ENCODE data around the gene BDKRB1. TPM values are rescaled to one million over a fixed set of nuclear protein-coding genes. Genes with fewer than 3 reads are reported as not detected.

The BDKRB1 gene
- not detected for total RNA-seq
- long read RNA-seq: 0 reads

- ATAC-seq (no peak), DNase-seq (no peak)
- intact Hi-C loops (cut with micrococcal nuclease): no loop called here
Measured at GRCh38 chr14:96255501-96256366, at the start of gene BDKRB1. BDKRB1 (plus strand) TSS chr14:96256210; CDS start chr14:96263683, 7,473 bp downstream.

- no peak for DNase-seq
- intact Hi-C loops (cut with micrococcal nuclease): no loop called here
- ATAC-seq: no peak
Measured at GRCh38 chr14:96206461-96206860, 49.5 kb upstream of the BDKRB1 start.

- intact Hi-C loops (cut with micrococcal nuclease): no loop called here
- ATAC-seq (no peak), DNase-seq (no peak)
Measured at GRCh38 chr14:96207686-96208085, 48.3 kb upstream of the BDKRB1 start.

- intact Hi-C loops (cut with micrococcal nuclease): no loop called here
- ATAC-seq (no peak), DNase-seq (no peak)
Measured at GRCh38 chr14:96208739-96209138, 47.3 kb upstream of the BDKRB1 start.

GRCh38 chr14:96212140-96212539, 43.9 kb upstream of the BDKRB1 start:
- intact Hi-C loops (cut with micrococcal nuclease): no loop called here
- DNase-seq (no peak), ATAC-seq (no peak)

- intact Hi-C loops (cut with micrococcal nuclease): no loop called here
- no peak for ATAC-seq
- no peak for DNase-seq
Measured at GRCh38 chr14:96212896-96213295, 43.1 kb upstream of the BDKRB1 start.

GRCh38 chr14:96213871-96214465, 42.0 kb upstream of the BDKRB1 start:
- ATAC-seq (no peak), DNase-seq (no peak)
- intact Hi-C loops (cut with micrococcal nuclease): no loop called here

GRCh38 chr14:96214793-96215192, 41.2 kb upstream of the BDKRB1 start:
- no peak for ATAC-seq
- intact Hi-C loops (cut with micrococcal nuclease): no loop called here
- no peak for DNase-seq

- intact Hi-C loops (cut with micrococcal nuclease): no loop called here
- ATAC-seq (no peak), DNase-seq (no peak)
Measured at GRCh38 chr14:96215452-96216244, 40.4 kb upstream of the BDKRB1 start.

- no peak for DNase-seq
- intact Hi-C loops (cut with micrococcal nuclease): no loop called here
- no peak for ATAC-seq
Measured at GRCh38 chr14:96216627-96217026, 39.4 kb upstream of the BDKRB1 start.

GRCh38 chr14:96217376-96217913, 38.6 kb upstream of the BDKRB1 start:
- ATAC-seq (no peak), DNase-seq (no peak)
- intact Hi-C loops (cut with micrococcal nuclease): no loop called here

- DNase-seq (no peak), ATAC-seq (no peak)
- intact Hi-C loops (cut with micrococcal nuclease): no loop called here
Measured at GRCh38 chr14:96221109-96221650, 34.8 kb upstream of the BDKRB1 start.

- ATAC-seq (no peak), DNase-seq (no peak)
- intact Hi-C loops (cut with micrococcal nuclease): no loop called here
Measured at GRCh38 chr14:96221841-96222240, 34.2 kb upstream of the BDKRB1 start.

- no peak for ATAC-seq
- no peak for DNase-seq
- intact Hi-C loops (cut with micrococcal nuclease): no loop called here
Measured at GRCh38 chr14:96224480-96225096, 31.4 kb upstream of the BDKRB1 start.

- intact Hi-C loops (cut with micrococcal nuclease): no loop called here
- ATAC-seq (no peak), DNase-seq (no peak)
Measured at GRCh38 chr14:96225213-96225612, 30.8 kb upstream of the BDKRB1 start.

- ATAC-seq (peak; percentile 35), DNase-seq (no peak)
- intact Hi-C loops (cut with micrococcal nuclease): no loop called here
Measured at GRCh38 chr14:96225745-96226151, 30.3 kb upstream of the BDKRB1 start.

- intact Hi-C loops (cut with micrococcal nuclease): no loop called here
- ATAC-seq (no peak), DNase-seq (no peak)
Measured at GRCh38 chr14:96227428-96227827, 28.6 kb upstream of the BDKRB1 start.

GRCh38 chr14:96229315-96229714, 26.7 kb upstream of the BDKRB1 start:
- ATAC-seq: no peak
- no peak for DNase-seq
- intact Hi-C loops (cut with micrococcal nuclease): no loop called here

- intact Hi-C loops (cut with micrococcal nuclease): no loop called here
- ATAC-seq (no peak), DNase-seq (no peak)
Measured at GRCh38 chr14:96231056-96231455, 25.0 kb upstream of the BDKRB1 start.
